ENCODE results near the gene KIFAP3.

The KIFAP3 gene

GRCh38 chr1:169974067-169974466, 100.4 kb downstream of the KIFAP3 start:
- DNase-seq = no peak

DNA sequence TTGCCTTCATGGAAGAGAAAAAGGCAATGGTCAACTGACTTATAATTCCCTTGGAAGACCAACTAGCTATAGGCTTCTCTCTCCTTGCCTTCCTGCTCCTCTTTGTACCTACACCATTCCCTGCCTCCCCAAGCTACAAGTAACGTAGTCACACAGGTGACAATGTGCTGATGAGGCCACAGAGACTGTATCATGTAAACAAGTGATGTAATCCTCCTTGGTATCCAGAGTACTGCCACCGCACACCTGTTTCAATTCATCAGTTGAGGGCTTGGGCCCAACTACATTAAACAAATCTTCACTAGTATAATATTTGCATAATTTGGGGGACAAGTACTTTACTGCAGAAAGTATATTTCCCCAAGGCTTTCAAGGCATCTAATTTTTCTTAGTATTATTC, 104.4 kb downstream of the KIFAP3 start:
- DNase-seq = no peak

GRCh38 chr1:169968174-169968573, 106.3 kb downstream of the KIFAP3 start:
- no peak for DNase-seq

GRCh38 chr1:169964206-169964605, 110.3 kb downstream of the KIFAP3 start:
- peak in 1 of 2 experiments; percentile 9 for DNase-seq

GRCh38 chr1:169959686-169960085, 114.8 kb downstream of the KIFAP3 start:
- DNase-seq = no peak

GRCh38 chr1:169958987-169959386, 115.5 kb downstream of the KIFAP3 start:
- no peak for DNase-seq

DNA sequence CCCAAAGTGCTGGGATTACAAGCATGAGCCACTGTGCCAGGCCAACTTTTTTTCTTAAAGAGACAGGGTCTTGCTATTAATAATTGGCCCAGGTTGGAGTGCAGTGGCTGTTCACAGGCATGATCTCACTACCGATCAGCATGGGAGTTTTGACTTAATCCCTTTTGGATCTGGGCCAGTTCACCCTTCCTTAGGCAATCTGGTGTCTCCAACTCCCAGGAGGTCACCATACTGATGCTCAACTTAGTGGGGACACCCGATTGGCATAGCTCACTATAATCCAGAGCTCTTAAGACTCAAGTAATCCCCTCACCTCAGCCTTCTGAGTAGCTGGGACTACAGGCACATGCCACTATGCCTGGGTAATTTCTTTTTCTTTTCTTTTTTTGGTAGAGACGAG, 116.6 kb downstream of the KIFAP3 start:
- DNase-seq = no peak

- DNase-seq = no peak
These were observed 123.4 kb downstream of the KIFAP3 start for GRCh38 chr1:169951108-169951507.

DNA sequence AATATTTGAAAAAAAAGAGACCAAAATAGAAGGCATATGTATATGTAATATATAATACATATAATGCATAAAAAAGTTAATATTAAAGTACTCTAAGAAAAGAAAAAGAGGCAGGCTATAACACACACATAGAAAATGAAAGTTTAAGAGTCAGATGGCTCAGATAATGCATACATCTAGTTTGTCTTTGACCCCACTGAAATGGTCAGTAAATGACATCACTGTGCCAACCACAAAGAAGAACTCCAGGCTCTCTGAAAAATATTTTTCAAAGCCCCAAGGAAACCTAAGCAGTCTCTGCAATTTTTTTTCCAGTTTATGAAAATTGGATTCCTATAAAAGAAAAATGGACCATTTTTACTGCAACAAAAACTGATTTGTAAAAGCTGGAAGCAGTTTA, 125.4 kb downstream of the KIFAP3 start:
- DNase-seq = no peak

- DNase-seq = no peak
These were observed 128.3 kb downstream of the KIFAP3 start for GRCh38 chr1:169946206-169946605.

DNA sequence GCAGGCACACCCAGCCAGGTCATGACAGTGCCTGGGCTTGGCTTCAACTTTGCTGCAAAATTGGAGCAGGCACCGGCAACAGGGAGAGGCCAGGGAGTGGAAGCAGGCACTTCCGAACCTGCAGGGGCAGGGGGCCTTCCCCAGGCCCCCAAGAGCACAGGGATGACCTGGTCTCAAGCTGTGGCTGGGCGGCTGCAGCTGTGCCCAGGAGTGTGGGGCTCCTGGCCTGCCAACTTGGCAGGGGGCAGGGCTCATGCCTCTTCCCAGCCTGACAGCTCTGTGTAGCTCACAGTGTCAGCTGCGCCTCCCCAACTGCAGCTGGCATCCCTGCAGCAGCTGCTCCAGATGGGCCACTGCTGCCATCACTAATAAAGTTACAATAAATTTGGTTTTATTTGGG, 129.3 kb downstream of the KIFAP3 start:
- no peak for DNase-seq

DNA sequence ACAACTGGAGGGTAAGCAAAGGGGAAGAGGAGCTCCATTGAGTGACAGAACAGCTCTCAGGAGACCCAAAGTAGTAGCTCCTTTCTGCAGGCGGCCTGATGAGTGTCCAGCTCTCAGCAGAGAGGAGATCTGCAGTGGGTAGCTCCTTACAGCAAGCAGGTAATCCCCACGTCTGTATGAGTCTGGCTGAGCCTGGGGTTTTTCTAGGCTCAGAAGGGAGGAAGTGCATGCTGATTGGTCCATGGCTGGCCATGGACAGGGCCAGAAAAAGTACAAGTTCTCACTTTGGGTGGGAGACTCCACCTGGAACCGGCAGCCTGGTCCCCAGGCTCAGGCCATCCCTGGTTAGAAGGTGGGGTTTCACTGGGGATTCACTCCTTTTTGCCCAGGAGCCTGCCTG, 129.9 kb downstream of the KIFAP3 start:
- DNase-seq = no peak

GRCh38 chr1:169943963-169944526, 130.4 kb downstream of the KIFAP3 start:
- no peak for DNase-seq

- DNase-seq = no peak
These were observed 132.3 kb downstream of the KIFAP3 start for GRCh38 chr1:169941982-169942830.

DNA sequence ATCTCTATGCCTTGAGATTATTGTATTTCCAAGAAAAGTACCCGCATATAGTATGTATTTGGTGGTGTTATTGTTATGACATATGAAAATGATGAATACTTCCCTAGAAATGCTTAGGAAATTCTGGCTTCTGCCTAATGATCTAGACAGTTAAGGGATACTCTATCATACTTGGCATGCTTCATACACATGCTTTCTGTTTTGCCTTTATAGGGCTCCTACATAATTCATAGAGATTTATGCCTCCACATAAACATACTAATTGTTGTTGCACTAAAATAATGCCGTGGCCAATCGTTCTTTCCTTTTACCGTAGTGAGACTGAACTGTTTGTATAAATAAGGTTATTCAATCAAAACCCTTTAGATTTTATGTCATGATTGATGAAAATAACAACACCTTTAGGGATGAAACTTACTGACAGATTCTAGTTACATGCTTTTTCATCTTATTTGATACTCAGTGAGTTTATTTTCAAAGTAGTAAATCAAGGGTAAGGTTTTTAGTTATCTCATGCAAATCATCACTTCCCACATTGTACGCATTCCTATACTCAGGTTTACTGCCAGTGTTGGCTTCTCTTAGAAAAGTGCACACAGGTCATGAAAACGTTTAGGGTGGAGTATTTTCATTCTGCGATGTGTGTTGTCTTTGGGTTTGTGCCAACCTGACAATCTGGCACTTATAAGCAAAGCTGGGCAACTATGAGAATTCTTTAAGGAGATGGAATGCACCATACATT, 140.3 kb downstream of the KIFAP3 start:
- DNase-seq = no peak

- no peak for DNase-seq
These were observed 142.7 kb downstream of the KIFAP3 start for GRCh38 chr1:169931795-169932231.

- no peak for DNase-seq
These were observed 145.3 kb downstream of the KIFAP3 start for GRCh38 chr1:169929210-169929526.

DNA sequence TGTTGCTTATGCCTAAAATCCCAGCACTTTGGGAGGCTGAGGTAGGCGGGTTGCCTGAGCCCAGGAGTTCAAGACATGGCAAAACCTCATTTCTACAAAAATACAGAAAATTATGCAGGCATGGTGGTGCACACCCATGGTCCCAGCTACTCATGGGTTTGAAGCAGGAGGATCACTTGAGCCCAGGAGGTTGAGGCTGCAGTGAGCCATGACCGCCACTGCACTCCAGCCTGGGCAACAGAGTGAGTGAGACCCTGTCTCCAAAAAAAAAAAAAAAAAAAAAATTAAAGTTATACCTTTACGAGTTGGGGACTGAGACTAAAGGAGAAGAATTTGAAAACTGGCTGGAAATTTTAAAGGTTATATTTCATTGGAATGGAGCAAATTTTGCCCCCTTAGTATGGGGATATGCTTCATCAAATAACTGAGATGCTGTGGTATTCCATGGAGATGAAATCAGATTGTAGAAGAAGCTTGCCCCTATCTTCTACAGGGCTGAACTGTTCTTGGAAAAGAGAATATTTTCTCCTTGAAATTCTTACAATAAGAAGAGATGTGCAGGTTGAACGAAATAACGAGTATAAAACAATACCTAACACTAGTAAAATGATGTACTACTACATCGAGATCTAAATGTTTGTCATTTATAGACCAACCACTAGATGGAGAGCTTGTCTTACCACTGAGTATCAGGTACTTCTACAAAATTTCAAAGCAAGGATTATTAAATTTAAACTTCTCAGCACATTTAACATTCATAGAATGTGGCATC, 145.9 kb downstream of the KIFAP3 start:
- peak in 1 of 2 experiments; percentile 6 for DNase-seq

DNA sequence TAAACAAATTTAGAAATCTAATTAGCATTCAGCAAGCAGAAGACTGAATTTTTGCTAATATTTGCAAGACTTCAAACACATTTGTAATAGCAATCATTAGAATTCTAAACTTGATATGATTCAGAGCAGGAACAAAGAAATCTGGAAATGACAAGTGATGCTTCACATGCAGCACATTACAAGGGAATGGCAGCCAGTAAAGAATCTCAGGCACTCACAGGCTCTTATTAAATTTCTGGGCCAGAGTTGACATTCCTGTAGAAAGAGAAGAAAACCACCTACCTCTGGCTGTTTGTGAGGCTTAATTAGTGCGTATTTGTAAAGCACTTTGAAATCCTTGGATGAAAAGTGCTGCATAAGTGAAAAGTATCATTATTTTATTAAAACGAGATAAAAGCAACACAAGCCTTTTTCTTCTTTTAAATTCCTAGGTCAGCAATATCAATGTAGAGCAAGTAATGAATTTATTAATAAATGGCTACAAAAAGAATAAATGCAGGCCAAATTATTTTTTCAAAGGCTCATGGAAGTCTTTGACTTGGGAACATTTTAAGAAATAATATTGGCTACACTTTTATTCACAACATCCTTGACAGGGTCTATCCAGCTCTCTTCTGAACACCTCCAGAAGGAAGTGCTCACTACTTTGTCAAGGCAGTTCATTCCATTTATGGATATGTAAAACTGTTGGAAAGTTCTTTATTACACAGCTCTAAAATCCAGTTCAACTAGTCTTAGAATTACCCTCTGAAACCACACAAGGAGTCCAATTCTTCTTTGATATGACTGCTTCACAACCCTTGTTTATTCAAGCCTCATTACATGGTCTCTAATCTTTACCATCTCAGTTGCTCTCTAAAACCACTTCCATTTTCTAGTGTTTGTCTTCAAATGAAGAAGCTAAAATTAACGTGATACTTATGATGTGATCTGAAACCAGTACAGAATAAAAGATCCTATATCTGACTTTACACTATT, 148.7 kb downstream of the KIFAP3 start:
- DNase-seq = no peak

- no peak for DNase-seq
These were observed 149.7 kb downstream of the KIFAP3 start for GRCh38 chr1:169924829-169925228.

DNA sequence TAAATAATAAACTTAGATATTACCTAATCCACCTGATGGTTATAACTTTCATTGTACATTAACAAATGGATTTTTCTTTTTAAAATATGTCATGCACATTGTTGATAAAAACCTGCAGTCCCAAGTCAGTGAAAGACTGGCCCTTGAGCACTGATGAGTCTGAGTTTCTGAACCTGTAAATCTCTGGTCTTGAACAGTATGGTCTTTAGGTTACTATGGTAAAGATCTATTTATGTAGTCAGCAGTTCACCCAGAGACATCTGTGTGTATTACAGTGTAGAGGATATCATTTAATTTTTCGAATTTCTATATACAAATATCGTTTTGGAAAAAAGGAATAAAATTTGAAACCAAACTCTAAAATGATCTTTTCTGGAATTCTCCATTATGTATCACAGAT, 150.4 kb downstream of the KIFAP3 start:
- DNase-seq = no peak

DNA sequence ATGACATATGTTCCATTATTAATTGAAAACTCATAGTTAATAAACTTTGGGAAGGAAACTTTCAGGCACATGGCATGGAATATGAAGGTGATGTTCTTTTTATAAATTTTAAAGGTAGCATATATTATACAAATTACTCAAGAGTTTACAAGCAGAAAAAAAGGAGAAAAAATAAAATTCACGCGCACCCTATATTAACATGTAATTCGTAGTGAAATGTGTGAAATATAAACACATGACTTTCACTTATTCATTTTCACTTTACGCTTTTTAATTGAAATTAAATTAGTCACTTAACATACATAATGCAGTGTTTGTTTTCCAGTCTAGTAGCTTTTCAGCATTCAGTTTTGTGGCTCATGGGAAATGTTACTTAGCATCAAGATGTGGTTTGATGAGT, 153.4 kb downstream of the KIFAP3 start:
- DNase-seq = no peak
